Measurements from ENCODE around the gene DLGAP1. TPM values are rescaled to one million over a fixed set of nuclear protein-coding genes. Genes with fewer than 3 reads are reported as not detected.

Gene DLGAP1
- total RNA-seq: 47.3 TPM

GRCh38 chr18:4455113-4455811 lies at the start of gene DLGAP1:
Gene DLGAP1, minus strand, starts transcription at chr18:4455307.

GRCh38 chr18:3450012-3450798 lies 1004.9 kb downstream of the DLGAP1 start, which contains the start of gene TGIF1:
Gene TGIF1, plus strand, starts transcription at chr18:3450172. Its CDS starts 318 bp downstream, at chr18:3450490.

Small RNAs within 50 kb of the gene (small RNA-seq; reads per million reads assigned to genes)
- gene AP005208.1 (not detected), gene AP005403.1 (not detected), gene MIR6718 (0.44 reads per million, percentile 46 among the genes with 10 or more reads in this experiment), gene RN7SL39P (not detected), gene RNU6-831P (not detected)
